Esophagus (tissue), 2 donors: ENCODE measurements around the gene SLC22A31. TPM values are rescaled to one million over a fixed set of nuclear protein-coding genes. Genes with fewer than 3 reads are reported as not detected.
A peak's percentile ranks its signal among the peaks of the same experiment; 100 is the strongest.
"Not testable (repeated sequence)": the region's sequence is repeated elsewhere in the genome, so short reads cannot be mapped to it uniquely, and the experiment has no call there.

Source experiments
- H3K27ac ChIP-seq, 2 donors: one replicate each; pipeline ENCODE4 v1.5.1; 2013; ENCODE audit warnings: low read depth in 2 of 2, mild to moderate bottlenecking in 2 of 2, inconsistent platforms in 1 of 2, low read length in 1 of 2, moderate library complexity in 1 of 2
- H3K27me3 ChIP-seq, 2 donors: one replicate each; pipeline ENCODE4 v1.6.1; 2013; ENCODE audit warnings: low read length in 2 of 2, control low read depth in 1 of 2, mild to moderate bottlenecking in 1 of 2; ENCODE audit not compliant: insufficient read depth in 2 of 2, control insufficient read depth in 1 of 2
- H3K36me3 ChIP-seq, 2 donors: one replicate each; pipeline ENCODE4 v1.6.1; 2013; ENCODE audit warnings: low read length in 1 of 2; ENCODE audit not compliant: control insufficient read depth in 2 of 2, insufficient read depth in 2 of 2
- H3K4me1 ChIP-seq, 2 donors: one replicate each; pipeline ENCODE4 v1.6.1; 2013; ENCODE audit warnings: low read length in 1 of 2; ENCODE audit not compliant: control insufficient read depth in 2 of 2, insufficient read depth in 2 of 2
- H3K4me3 ChIP-seq, 2 donors: one replicate each; pipeline ENCODE4 v1.5.1; 2013; ENCODE audit warnings: low read length in 2 of 2, mild to moderate bottlenecking in 2 of 2, low read depth in 1 of 2, moderate library complexity in 1 of 2
- H3K9me3 ChIP-seq, 2 donors: one replicate each; pipeline ENCODE4 v1.6.1; 2013; ENCODE audit warnings: mild to moderate bottlenecking in 2 of 2, low read depth in 1 of 2, low read length in 1 of 2, moderate library complexity in 1 of 2; ENCODE audit not compliant: control insufficient read depth in 2 of 2, insufficient read depth in 1 of 2
- WGBS, 2 donors: extraction: QIAGEN DNeasy Blood & Tissue Kit; methylation state at CpG; one replicate each; pipeline ENCODE4 v1.1.7; 2013; 5-methylcytosine and 5-hydroxymethylcytosine counted together
- polyA plus RNA-seq, 2 donors: library from polyadenylated mRNA; stranded (reverse); fragments of 200-250 nt; gene quantifications; one replicate each; pipeline ENCODE4 v1.2.3, GENCODE V29; 2013
- donor health status: healthy with polysubstance abuse.
- donor health status: Bipolar disorder and iron deficiency.

The SLC22A31 gene
- under 1 TPM; 0.14 to 0.16 TPM for polyA plus RNA-seq

DNA sequence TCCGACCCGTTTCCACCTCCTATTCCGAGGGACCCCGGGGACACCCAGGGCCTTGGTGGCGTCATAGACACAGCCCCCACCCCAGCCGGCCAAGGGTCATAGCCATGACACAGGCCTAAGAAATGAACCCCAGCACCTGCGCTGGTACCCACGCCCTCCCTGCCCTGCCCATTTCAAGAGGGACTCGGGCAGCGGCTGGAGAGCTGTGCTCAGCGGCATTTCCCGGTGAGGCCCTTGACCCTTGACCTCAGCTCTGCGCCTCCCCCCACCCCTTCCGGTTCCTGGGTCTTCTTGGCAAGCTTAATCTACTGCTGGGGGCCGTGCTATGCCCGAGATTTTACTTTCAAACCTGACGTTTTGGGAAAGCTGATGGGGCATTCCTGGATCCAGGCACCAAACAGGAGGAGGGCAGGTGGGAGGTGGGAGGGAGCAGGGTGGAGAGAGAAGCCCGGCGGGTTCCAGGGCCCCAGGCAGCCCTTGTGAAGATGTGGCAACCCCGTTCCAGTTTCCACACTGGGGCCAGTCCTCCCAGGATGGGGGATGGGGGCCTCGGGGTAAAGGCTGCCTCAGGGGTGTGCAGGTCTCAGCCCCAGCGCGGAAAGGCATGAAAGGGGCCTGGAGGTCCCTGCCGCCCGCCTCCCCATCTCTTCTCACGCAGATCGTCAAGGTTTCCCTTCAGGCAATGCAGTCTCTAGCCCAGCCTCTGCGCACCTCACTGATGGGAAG, at the start of gene SLC22A31:
Gene SLC22A31, minus strand, starts transcription at position 414 of the 726 bp plus-strand sequence. Its CDS starts 36 bp downstream, at position 378.
- Histone ChIP-seq H3K4me3 (peak within 1 kb of the TSS; percentile 29 to 47), H3K4me1 (peaks cover 0 to 3% of the 10 kb centered on the region in 2 donors), H3K27ac (no peak within 1 kb of the TSS), H3K36me3 (no peaks in the 10 kb centered on the region), H3K27me3 (peaks cover 0 to 15% of the 10 kb centered on the region in 2 donors), H3K9me3 (peaks cover 0 to 6% of the 10 kb centered on the region in 2 donors)
- WGBS, 2 donors = 17 to 20% methylated on average over 27 to 28 of the region's 28 CpGs

DNA sequence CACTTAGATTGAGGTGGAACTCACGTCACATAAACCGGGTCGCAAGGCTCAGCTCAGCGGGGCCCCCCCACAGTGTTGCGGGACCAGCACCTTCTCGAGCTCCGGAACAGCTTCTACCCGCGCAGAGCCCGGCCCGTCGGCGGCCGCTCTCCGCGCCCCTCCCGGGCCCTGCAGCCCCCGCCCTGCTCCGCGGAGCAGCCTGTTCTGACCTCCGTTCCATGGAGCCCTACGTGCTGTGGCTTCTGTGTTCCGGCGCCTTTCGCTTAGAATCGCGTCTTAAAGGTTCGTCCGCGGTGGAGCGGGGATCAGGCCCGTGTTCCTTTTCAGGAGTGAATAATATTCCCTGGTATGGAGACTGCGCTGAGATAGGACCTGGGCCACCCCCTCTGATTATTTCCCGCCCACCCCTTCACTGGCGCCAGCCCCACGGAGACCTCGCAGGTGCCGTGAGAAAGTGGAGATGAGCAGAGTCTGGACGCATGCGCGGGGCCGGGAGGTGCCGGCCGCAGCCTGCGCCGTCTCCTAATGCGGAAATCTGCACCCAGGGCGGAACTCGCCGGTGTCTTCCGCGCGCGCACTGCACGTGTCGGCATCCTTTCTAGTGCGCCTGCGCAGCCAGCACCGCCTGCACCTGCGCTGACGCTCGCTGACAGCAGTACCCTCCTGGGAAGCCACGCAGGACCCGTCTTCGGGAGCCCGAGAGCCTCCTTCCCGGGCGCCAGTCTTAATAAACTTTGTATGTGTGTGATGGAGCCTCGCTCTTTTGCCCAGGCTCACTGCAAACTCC, 48.1 kb upstream of the SLC22A31 start:
- H3K4me1 ChIP-seq = peaks cover 5 to 8% of the 10 kb centered on the region in 2 donors
- no peak overlapping the region for H3K27ac ChIP-seq
- no peaks in the 10 kb centered on the region for H3K27me3 ChIP-seq
- H3K9me3 ChIP-seq = no peaks in the 10 kb centered on the region
- no peaks in the 10 kb centered on the region for H3K36me3 ChIP-seq
- 62 to 63% methylated on average over 69 of the region's 69 CpGs for WGBS, 2 donors
- peak overlapping the region in 1 of 2 donors; percentile 52 for H3K4me3 ChIP-seq

DNA sequence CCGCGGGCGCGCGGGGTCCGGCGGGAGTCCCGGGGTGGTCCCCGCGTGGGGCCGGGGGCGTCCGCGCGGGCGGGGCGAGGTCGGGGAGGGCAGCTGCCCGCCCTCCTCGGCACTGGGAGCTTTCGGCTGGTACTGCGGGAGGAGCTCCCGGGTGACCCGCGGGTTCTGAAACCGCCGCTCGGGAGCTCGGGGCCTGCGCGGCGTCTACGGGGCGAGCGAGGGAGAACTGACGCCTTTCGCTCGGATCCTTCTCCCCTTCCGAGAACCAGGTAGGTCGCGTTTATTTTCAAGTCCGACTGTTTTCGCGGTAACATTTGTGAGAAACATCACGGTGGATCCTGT, 47.4 kb upstream of the SLC22A31 start:
- not testable (repeated sequence) for H3K36me3 ChIP-seq, H3K9me3 ChIP-seq, H3K4me1 ChIP-seq, H3K27me3 ChIP-seq, H3K27ac ChIP-seq
- 3% methylated on average over 28 to 45 of the region's 45 CpGs for WGBS, 2 donors
- H3K4me3 ChIP-seq = peak overlapping the region; percentile 46 to 52

DNA sequence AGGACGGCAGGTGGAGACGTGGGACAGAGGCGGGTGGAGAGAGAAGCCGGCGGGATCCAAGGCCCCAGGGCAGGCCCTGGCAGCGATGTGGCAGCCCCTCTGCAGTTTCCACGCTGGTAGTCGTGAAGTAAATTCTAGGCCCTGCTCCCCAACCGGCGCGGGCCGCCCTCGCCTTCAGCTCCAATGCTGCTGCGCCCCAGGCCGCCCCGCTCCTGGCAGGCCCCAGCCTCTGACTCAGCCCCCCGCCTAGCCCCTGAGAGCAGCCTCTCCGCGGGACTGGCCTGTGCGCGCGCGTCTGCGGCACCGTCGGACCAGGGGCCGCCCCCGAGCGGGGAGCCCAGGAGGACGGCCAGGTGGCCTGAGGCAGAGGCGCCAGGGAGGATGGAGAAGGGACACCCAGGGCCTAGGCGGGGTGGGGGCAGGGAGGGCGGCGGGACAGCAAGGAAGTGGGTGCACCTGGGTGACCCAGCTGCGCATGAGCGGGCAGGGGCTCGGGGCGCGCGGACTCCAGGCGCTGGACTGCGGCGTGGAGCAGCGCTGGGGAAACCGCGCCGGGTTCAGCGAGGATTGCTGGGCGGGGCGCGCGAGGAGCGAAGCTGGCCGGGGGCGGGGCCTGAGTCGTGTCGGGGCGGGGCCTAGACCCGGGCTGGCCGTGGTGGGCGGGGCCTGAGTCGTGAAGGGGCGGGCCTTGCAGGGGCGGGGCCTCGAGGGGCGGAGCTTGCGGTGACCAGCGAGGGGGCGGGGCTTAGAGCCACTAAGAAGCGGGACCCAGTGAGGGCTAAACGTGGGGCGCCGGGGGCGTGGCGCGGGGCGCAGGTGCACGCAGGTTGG, 46.8 kb upstream of the SLC22A31 start:
- peaks cover 5 to 8% of the 10 kb centered on the region in 2 donors for H3K4me1 ChIP-seq
- 3 to 4% methylated on average over 58 to 78 of the region's 78 CpGs for WGBS, 2 donors
- no peaks in the 10 kb centered on the region for H3K36me3 ChIP-seq
- H3K27ac ChIP-seq = no peak overlapping the region
- H3K9me3 ChIP-seq = no peaks in the 10 kb centered on the region
- peak overlapping the region; percentile 46 to 52 for H3K4me3 ChIP-seq
- no peaks in the 10 kb centered on the region for H3K27me3 ChIP-seq

GRCh38 chr16:89246383-89246902, 46.1 kb upstream of the SLC22A31 start:
- peaks cover 5 to 8% of the 10 kb centered on the region in 2 donors for H3K4me1 ChIP-seq

GRCh38 chr16:89244754-89245153, 44.4 kb upstream of the SLC22A31 start:
- Histone ChIP-seq H3K4me3 (no peak overlapping the region), H3K36me3 (no peaks in the 10 kb centered on the region), H3K27me3 (no peaks in the 10 kb centered on the region), H3K27ac (no peak overlapping the region), H3K9me3 (no peaks in the 10 kb centered on the region), H3K4me1 (peaks cover 5 to 8% of the 10 kb centered on the region in 2 donors)
- 66 to 67% methylated on average over 12 of the region's 12 CpGs for WGBS, 2 donors

More at GRCh38 chr16:89246383-89246902, 46.1 kb upstream of the SLC22A31 start:
- H3K27me3 ChIP-seq = no peaks in the 10 kb centered on the region
- peak overlapping the region in 1 of 2 donors; percentile 52 for H3K4me3 ChIP-seq
- H3K36me3 ChIP-seq = no peaks in the 10 kb centered on the region
- H3K9me3 ChIP-seq = no peaks in the 10 kb centered on the region
- no peak overlapping the region for H3K27ac ChIP-seq
- WGBS, 2 donors = 44 to 50% methylated on average over 13 of the region's 13 CpGs

- H3K36me3 ChIP-seq, H3K4me3 ChIP-seq, H3K27me3 ChIP-seq, H3K9me3 ChIP-seq, H3K27ac ChIP-seq, H3K4me1 ChIP-seq: not testable (repeated sequence)
- 65 to 72% methylated on average over 13 of the region's 13 CpGs for WGBS, 2 donors
These were observed 43.9 kb upstream of the SLC22A31 start for GRCh38 chr16:89244264-89244663.

GRCh38 chr16:89243664-89244063, 43.3 kb upstream of the SLC22A31 start:
- Histone ChIP-seq H3K27ac (no peak overlapping the region), H3K9me3 (no peaks in the 10 kb centered on the region), H3K27me3 (no peaks in the 10 kb centered on the region), H3K4me1 (peaks cover 5 to 8% of the 10 kb centered on the region in 2 donors), H3K36me3 (no peaks in the 10 kb centered on the region), H3K4me3 (no peak overlapping the region)
- WGBS, 2 donors = 69 to 80% methylated on average over 5 of the region's 5 CpGs

- Histone ChIP-seq H3K4me1 (peaks cover 5% of the 10 kb centered on the region in 2 donors), H3K27ac (no peak overlapping the region), H3K27me3 (no peaks in the 10 kb centered on the region), H3K4me3 (no peak overlapping the region), H3K9me3 (no peaks in the 10 kb centered on the region), H3K36me3 (no peaks in the 10 kb centered on the region)
- WGBS, 2 donors = 40 to 46% methylated on average over 12 of the region's 12 CpGs
These were observed 42.5 kb upstream of the SLC22A31 start for GRCh38 chr16:89242795-89243200.
